Measurements from ENCODE around the gene ETF1.

- no peak for TF ChIP-seq CTCF (IDR thresholded peaks at IDR 0.05)
- no peak for TF ChIP-seq POLR2AphosphoS5 (IDR thresholded peaks at IDR 0.05)
Measured at GRCh38 chr5:138459311-138459933, 83.6 kb downstream of the ETF1 start.

Data from breast epithelium (tissue), 3 donors.